ENCODE results near the gene WNK1.

DNA sequence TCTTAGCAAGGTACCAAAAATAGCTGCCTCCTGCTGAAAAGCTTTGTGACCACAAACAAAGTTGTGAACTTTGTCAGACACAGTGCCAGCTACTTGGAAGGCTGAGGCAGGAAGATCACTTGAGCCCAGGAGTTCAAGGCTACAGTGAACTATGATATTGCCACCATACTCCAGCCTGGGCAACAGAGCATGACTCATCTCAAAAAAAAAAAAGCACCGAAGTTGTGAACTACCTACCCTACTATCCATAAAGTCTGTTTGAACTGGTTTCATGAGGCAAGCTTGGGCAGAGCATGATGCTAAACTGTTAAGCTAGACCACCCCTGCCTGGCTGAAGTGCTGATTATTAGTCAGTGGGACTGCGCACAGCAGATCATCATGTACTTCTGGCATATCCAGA lies 121.6 kb downstream of the WNK1 start:
- no peak for TF ChIP-seq EZH2 (IDR thresholded peaks at IDR 0.05; ENCODE audit: insufficient read depth, poor library complexity, severe bottlenecking)
- TF ChIP-seq EZH2phosphoT487 (IDR thresholded peaks at IDR 0.05; ENCODE audit: insufficient read depth, low read depth), result no peak
